GM12875 (cell line): ENCODE measurements around the gene TBC1D24.

Experiments used
- H3K4me3 ChIP-seq: one replicate; pipeline ENCODE4 v1.5.1; 2011; ENCODE audit warnings: low read depth, low read length, control low read depth
- CTCF ChIP-seq: IDR thresholded peaks from 2 replicates; pipeline ENCODE4 v1.5.1; 2011; ENCODE audit warnings: low read depth, mild to moderate bottlenecking, control low read depth, inconsistent platforms, low read length, moderate library complexity, borderline replicate concordance; ENCODE audit not compliant: insufficient read depth

Gene TBC1D24

GRCh38 chr16:2483939-2484897 is 9.3 kb downstream of the TBC1D24 start:
- H3K4me3 ChIP-seq: no peak overlapping the region
- no peak for TF ChIP-seq CTCF

- no peak overlapping the region for H3K4me3 ChIP-seq
- no peak for TF ChIP-seq CTCF
Observed at GRCh38 chr16:2484898-2485508, 10.1 kb downstream of the TBC1D24 start.

- no peak for TF ChIP-seq CTCF
- no peak overlapping the region for H3K4me3 ChIP-seq
Observed at GRCh38 chr16:2485811-2486507, 11.0 kb downstream of the TBC1D24 start.

- H3K4me3 ChIP-seq: no peak overlapping the region
- TF ChIP-seq CTCF: peak; percentile 47
Observed at GRCh38 chr16:2486645-2487516, 12.0 kb downstream of the TBC1D24 start.

- TF ChIP-seq CTCF: no peak
- H3K4me3 ChIP-seq: no peak overlapping the region
Observed at GRCh38 chr16:2487517-2487842, 12.6 kb downstream of the TBC1D24 start.

GRCh38 chr16:2487903-2488531 is 13.1 kb downstream of the TBC1D24 start:
- TF ChIP-seq CTCF: no peak

More at GRCh38 chr16:2487903-2488531, 13.1 kb downstream of the TBC1D24 start:
- no peak overlapping the region for H3K4me3 ChIP-seq
